Kidney epithelial cell (primary cell): ENCODE results near the gene AGBL4. TPM values are rescaled to one million over a fixed set of nuclear protein-coding genes. Genes with fewer than 3 reads are reported as not detected.

Experiments used
- DNase-seq: peaks from one replicate; pipeline ENCODE4 v3.0.0-alpha.2; 2010; ENCODE audit warnings: low read depth
- H3K27me3 ChIP-seq: 2 replicates; pipeline ENCODE4 v1.6.0; 2011; ENCODE audit warnings: low read length; ENCODE audit not compliant: control insufficient read depth, insufficient read depth
- H3K36me3 ChIP-seq: 2 replicates; pipeline ENCODE4 v1.5.1; 2011; ENCODE audit warnings: low read length; ENCODE audit not compliant: control insufficient read depth, insufficient read depth
- H3K4me3 ChIP-seq: 2 replicates; pipeline ENCODE4 v1.5.1; 2011; ENCODE audit warnings: low read depth, mild to moderate bottlenecking, control low read depth, low read length
- CTCF ChIP-seq: IDR thresholded peaks from 2 replicates; pipeline ENCODE4 v1.5.1; 2011; ENCODE audit warnings: mild to moderate bottlenecking, moderate library complexity, low read length, control low read depth, inconsistent platforms; ENCODE audit not compliant: insufficient read depth, poor library complexity, severe bottlenecking
- total RNA-seq: library from RNA; depleted of rRNA; stranded (reverse); fragments of >200 nt; gene quantifications from 2 replicates; pipeline ENCODE4 v1.2.3, GENCODE V29; 2015

AGBL4 gene
- total RNA-seq, 1 donor from 2014 or later: not detected

- no peak for TF ChIP-seq CTCF
Observed at GRCh38 chr1:48940962-48941732, 1082.6 kb downstream of the AGBL4 start.

GRCh38 chr1:48940354-48940753, 1083.4 kb downstream of the AGBL4 start:
- Histone ChIP-seq H3K4me3 (no peak overlapping the region), H3K36me3 (no peaks in the 10 kb centered on the region), H3K27me3 (no peaks in the 10 kb centered on the region)
- DNase-seq: no peak
- TF ChIP-seq CTCF: no peak

More at GRCh38 chr1:48940962-48941732, 1082.6 kb downstream of the AGBL4 start:
- Histone ChIP-seq H3K27me3 (no peaks in the 10 kb centered on the region), H3K36me3 (no peaks in the 10 kb centered on the region), H3K4me3 (no peak overlapping the region)
- no peak for DNase-seq

- no peak for TF ChIP-seq CTCF
- no peaks in the 10 kb centered on the region for H3K36me3 ChIP-seq
- DNase-seq: no peak
- H3K4me3 ChIP-seq: no peak overlapping the region
- no peaks in the 10 kb centered on the region for H3K27me3 ChIP-seq
Observed at GRCh38 chr1:48939828-48940227, 1083.9 kb downstream of the AGBL4 start.

- TF ChIP-seq CTCF: no peak
- no peaks in the 10 kb centered on the region for H3K36me3 ChIP-seq
- no peak overlapping the region for H3K4me3 ChIP-seq
- DNase-seq: no peak
- no peaks in the 10 kb centered on the region for H3K27me3 ChIP-seq
Observed at GRCh38 chr1:48939042-48939441, 1084.7 kb downstream of the AGBL4 start.

- Histone ChIP-seq H3K4me3 (no peak overlapping the region), H3K27me3 (no peaks in the 10 kb centered on the region), H3K36me3 (no peaks in the 10 kb centered on the region)
- no peak for DNase-seq
- TF ChIP-seq CTCF: peak; percentile 2
Observed at GRCh38 chr1:48937732-48938131, 1086.0 kb downstream of the AGBL4 start.

GRCh38 chr1:48936436-48936835, 1087.3 kb downstream of the AGBL4 start:
- DNase-seq: no peak
- H3K36me3 ChIP-seq: no peaks in the 10 kb centered on the region
- no peaks in the 10 kb centered on the region for H3K27me3 ChIP-seq
- no peak for TF ChIP-seq CTCF
- no peak overlapping the region for H3K4me3 ChIP-seq
